GM19099 (cell line): Measurements from ENCODE around the gene RARRES2.

ENCODE experiments used
- POLR2A ChIP-seq: IDR thresholded peaks from 3 replicates; pipeline ENCODE4 v1.6.1; 2011; ENCODE audit warnings: low read depth; ENCODE audit not compliant: insufficient read length; ENCODE audit errors: extremely low read depth

Gene RARRES2

GRCh38 chr7:150338166-150338829, 3.1 kb downstream of the RARRES2 start:
- TF ChIP-seq POLR2A = no peak

- no peak for TF ChIP-seq POLR2A
Measured at GRCh38 chr7:150337659-150338081, 3.8 kb downstream of the RARRES2 start.

GRCh38 chr7:150337179-150337578, 4.2 kb downstream of the RARRES2 start:
- TF ChIP-seq POLR2A = no peak

GRCh38 chr7:150336746-150337145, 4.7 kb downstream of the RARRES2 start:
- no peak for TF ChIP-seq POLR2A

GRCh38 chr7:150335774-150336112, 5.7 kb downstream of the RARRES2 start:
- TF ChIP-seq POLR2A = no peak

GRCh38 chr7:150335108-150335773, 6.2 kb downstream of the RARRES2 start:
- no peak for TF ChIP-seq POLR2A

- no peak for TF ChIP-seq POLR2A
Measured at GRCh38 chr7:150334108-150334507, 7.3 kb downstream of the RARRES2 start.

- no peak for TF ChIP-seq POLR2A
Measured at GRCh38 chr7:150333659-150334058, 7.8 kb downstream of the RARRES2 start.

GRCh38 chr7:150332852-150333635, 8.4 kb downstream of the RARRES2 start:
- TF ChIP-seq POLR2A = no peak

- no peak for TF ChIP-seq POLR2A
Measured at GRCh38 chr7:150330211-150330885, 11.1 kb downstream of the RARRES2 start.

- TF ChIP-seq POLR2A = no peak
Measured at GRCh38 chr7:150329331-150330120, 11.9 kb downstream of the RARRES2 start.

- TF ChIP-seq POLR2A = no peak
Measured at GRCh38 chr7:150327308-150327707, 14.1 kb downstream of the RARRES2 start.

GRCh38 chr7:150326657-150327268, 14.7 kb downstream of the RARRES2 start:
- no peak for TF ChIP-seq POLR2A

GRCh38 chr7:150325901-150326300, 15.5 kb downstream of the RARRES2 start:
- no peak for TF ChIP-seq POLR2A
